Gastroesophageal sphincter (tissue), 3 donors: ENCODE measurements around the gene SLC22A31.
"Not testable (repeated sequence)": the region's sequence is repeated elsewhere in the genome, so short reads cannot be mapped to it uniquely, and the experiment has no call there.

Experiments
- EP300 ChIP-seq: sonication (generic); formaldehyde crosslinking; IDR thresholded peaks from one replicate; pipeline ENCODE4 v1.6.1; 2017; ENCODE audit warnings: antibody characterized with exemption, mild to moderate bottlenecking
- POLR2A ChIP-seq, 2 donors: fragments of 450-650 bp; IDR thresholded peaks; one replicate each; pipeline ENCODE4 v1.6.1; 2017; ENCODE audit warnings: antibody characterized with exemption in 2 of 2, mild to moderate bottlenecking in 2 of 2, moderate library complexity in 1 of 2
- TF ChIP-seq, protein P1 (sequence below), 4 experiments: fragments of 200-600 bp in 2 of 4; fragments of 450-650 bp in 2 of 4; sonication (generic) in 1 of 4; IDR thresholded peaks; one replicate each; pipeline ENCODE4 v1.5.1; 2017 to 2019; ENCODE audit warnings: antibody characterized with exemption in 4 of 4, mild to moderate bottlenecking in 2 of 4, moderate library complexity in 2 of 4

GRCh38 chr16:89188471-89189357, 11.6 kb downstream of the SLC22A31 start:
- TF ChIP-seq, protein P1, sequence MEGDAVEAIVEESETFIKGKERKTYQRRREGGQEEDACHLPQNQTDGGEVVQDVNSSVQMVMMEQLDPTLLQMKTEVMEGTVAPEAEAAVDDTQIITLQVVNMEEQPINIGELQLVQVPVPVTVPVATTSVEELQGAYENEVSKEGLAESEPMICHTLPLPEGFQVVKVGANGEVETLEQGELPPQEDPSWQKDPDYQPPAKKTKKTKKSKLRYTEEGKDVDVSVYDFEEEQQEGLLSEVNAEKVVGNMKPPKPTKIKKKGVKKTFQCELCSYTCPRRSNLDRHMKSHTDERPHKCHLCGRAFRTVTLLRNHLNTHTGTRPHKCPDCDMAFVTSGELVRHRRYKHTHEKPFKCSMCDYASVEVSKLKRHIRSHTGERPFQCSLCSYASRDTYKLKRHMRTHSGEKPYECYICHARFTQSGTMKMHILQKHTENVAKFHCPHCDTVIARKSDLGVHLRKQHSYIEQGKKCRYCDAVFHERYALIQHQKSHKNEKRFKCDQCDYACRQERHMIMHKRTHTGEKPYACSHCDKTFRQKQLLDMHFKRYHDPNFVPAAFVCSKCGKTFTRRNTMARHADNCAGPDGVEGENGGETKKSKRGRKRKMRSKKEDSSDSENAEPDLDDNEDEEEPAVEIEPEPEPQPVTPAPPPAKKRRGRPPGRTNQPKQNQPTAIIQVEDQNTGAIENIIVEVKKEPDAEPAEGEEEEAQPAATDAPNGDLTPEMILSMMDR (IDR thresholded peaks at IDR 0.05): not testable (repeated sequence)
- TF ChIP-seq EP300; POLR2A (IDR thresholded peaks at IDR 0.05): not testable (repeated sequence)
